HepG2 (cell line): ENCODE results near the gene SERPINF2. TPM values are rescaled to one million over a fixed set of nuclear protein-coding genes. Genes with fewer than 3 reads are reported as not detected.
A peak's percentile ranks its signal among the peaks of the same experiment; 100 is the strongest.

ENCODE experiments used
- KAT8 ChIP-seq: IDR thresholded peaks from 2 replicates; pipeline ENCODE4 v1.6.1; 2016; ENCODE audit warnings: missing genetic modification reagents, missing compliant biosample characterization
- MEF2D ChIP-seq: sonication (generic); formaldehyde crosslinking; IDR thresholded peaks from 2 replicates; pipeline ENCODE4 v1.5.1; 2020; ENCODE audit warnings: mild to moderate bottlenecking, missing genetic modification reagents
- MLXIP ChIP-seq: sonication (generic); formaldehyde crosslinking; IDR thresholded peaks from 2 replicates; pipeline ENCODE4 v1.9.0; 2021; ENCODE audit warnings: missing genetic modification reagents, borderline replicate concordance
- MTA3 ChIP-seq: sonication (generic); formaldehyde crosslinking; IDR thresholded peaks from 2 replicates; pipeline ENCODE4 v1.4.0; 2020; ENCODE audit warnings: missing genetic modification reagents
- NCOR1 ChIP-seq: fragments of 200-600 bp; sonication (generic); IDR thresholded peaks from 2 replicates; pipeline ENCODE4 v1.7.0; 2017; ENCODE audit warnings: antibody characterized with exemption, low read length, borderline replicate concordance
- NFE2L1 ChIP-seq: sonication (generic); formaldehyde crosslinking; IDR thresholded peaks from 2 replicates; pipeline ENCODE4 v1.4.0; 2020; ENCODE audit warnings: missing genetic modification reagents, mild to moderate bottlenecking, borderline replicate concordance
- NRL ChIP-seq: sonication (generic); formaldehyde crosslinking; IDR thresholded peaks from 2 replicates; pipeline ENCODE4 v1.5.0; 2020; ENCODE audit warnings: missing genetic modification reagents, mild to moderate bottlenecking, moderate library complexity, borderline replicate concordance
- PHF5A ChIP-seq: IDR thresholded peaks from one replicate; pipeline ENCODE4 v1.6.1; 2018; ENCODE audit warnings: low read depth, missing genetic modification reagents; ENCODE audit not compliant: unreplicated experiment
- PPARG ChIP-seq: conservative IDR thresholded peaks from 2 replicates; pipeline ENCODE4 v1.6.1; 2016; ENCODE audit warnings: missing biosample characterization, missing genetic modification reagents
- TBL1XR1 ChIP-seq: fragments of 150-350 bp; IDR thresholded peaks from 2 replicates; pipeline ENCODE4 v1.6.1; 2014; ENCODE audit warnings: borderline replicate concordance, low read length; ENCODE audit not compliant: partially characterized antibody
- ZFP1 ChIP-seq: IDR thresholded peaks from 2 replicates; pipeline ENCODE4 v1.6.1; 2016
- ZNF430 ChIP-seq: sonication (generic); formaldehyde crosslinking; IDR thresholded peaks from 2 replicates; pipeline ENCODE4 v1.9.0; 2021; ENCODE audit warnings: mild to moderate bottlenecking, missing genetic modification reagents
- polyA plus RNA-seq, 8 experiments: library from polyadenylated mRNA; depleted of rRNA in 3 of 8; stranded (reverse) in 7 of 8; unstranded in 1 of 8; fragments of >200 nt; fragmentation: Illumina TruSeq in 4 of 8; extraction: Trizol in 4 of 8; gene quantifications; 2 replicates each; pipeline versions ENCODE4 v1.2.1 to v1.2.3, GENCODE V29; 2011 to 2016; ENCODE audit warnings: low read depth in 4 of 8, missing spikeins in 1 of 8, mixed read lengths in 1 of 8; ENCODE audit not compliant: insufficient read depth in 1 of 8
- total RNA-seq, 5 experiments: library from RNA; depleted of rRNA; stranded (reverse); fragments of >200 nt; fragmentation: Illumina TruSeq; extraction: Trizol; gene quantifications; 2 replicates each; pipeline ENCODE4 v1.2.3, GENCODE V29; 2016; ENCODE audit warnings: low read depth in 1 of 5
- TF ChIP-seq, protein P1 (sequence below): sonication (generic); formaldehyde crosslinking; IDR thresholded peaks from 2 replicates; pipeline ENCODE4 v1.5.0; 2020; ENCODE audit warnings: mild to moderate bottlenecking, missing genetic modification reagents
- TF ChIP-seq, protein P2 (sequence below): sonication (generic); formaldehyde crosslinking; IDR thresholded peaks from 2 replicates; pipeline ENCODE4 v1.8.1; 2022; ENCODE audit warnings: low read depth, mild to moderate bottlenecking, missing genetic modification reagents
- TF ChIP-seq, protein P3 (sequence below): IDR thresholded peaks from 2 replicates; pipeline ENCODE4 v1.4.0; 2020; ENCODE audit warnings: mild to moderate bottlenecking, missing genetic modification reagents

SERPINF2 gene
- total and polyA plus RNA-seq, 2 of the 13 experiments (the other 11 are each of a cell fraction or from before 2014, with no cell fraction given): 309 to 548 TPM

DNA sequence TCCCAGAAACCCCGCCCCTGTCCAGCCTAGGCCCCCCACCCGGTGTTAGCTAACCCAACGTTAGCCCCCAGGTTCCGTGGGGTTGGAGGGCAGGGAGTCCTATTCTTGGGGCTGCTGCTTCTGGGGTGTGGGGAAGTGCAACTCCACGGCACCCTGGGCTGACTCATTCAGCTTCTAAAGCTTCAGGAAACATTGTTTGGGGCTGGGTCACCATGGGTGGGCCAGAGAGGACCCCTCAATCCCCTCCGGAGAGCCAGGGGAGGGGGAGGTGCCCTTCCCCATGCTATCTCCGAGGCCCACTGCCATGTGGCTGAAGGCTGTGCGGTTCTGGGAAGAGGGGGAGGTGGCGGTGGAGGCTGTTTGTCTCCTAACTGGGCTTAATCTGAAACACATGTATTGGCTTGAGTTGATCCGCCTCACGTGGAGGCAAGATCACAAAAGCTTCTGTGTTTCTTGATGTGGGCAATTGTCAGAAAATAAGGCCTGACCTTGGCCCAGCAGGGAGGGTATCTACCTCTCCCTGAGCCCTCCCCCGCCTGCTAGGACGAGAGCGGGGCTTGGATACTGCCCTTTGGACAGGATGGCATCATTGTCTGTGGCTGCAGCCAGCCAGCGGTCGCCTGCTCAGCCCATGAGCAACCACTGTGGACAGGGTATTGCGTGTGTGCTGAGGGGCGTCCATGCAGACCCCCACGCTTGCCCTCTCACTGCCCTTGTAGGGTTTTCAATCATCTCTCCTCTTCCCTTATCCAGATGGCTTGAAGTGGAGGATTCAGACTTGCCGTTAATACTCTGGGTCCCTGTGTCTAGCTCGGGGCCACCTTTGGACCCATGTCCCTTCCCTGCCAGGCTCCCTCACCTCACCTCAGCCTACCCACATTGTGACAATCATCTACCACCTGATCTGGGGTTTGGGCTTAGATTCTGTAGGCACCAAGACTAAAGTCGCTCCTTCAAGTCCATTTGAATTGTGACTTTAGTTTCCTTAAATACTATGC, 20.5 kb downstream of the SERPINF2 start (continued):
- 0 out of 2 replicates have a peak, but pooled peaks have one; percentile 24 for TF ChIP-seq MLXIP (CRISPR knock-in tag)
- peak; percentile 49; the same call in 1 of the 2 replicates for TF ChIP-seq ZNF430 (CRISPR knock-in tag)
- TF ChIP-seq PPARG: peak; percentile 82; the same call in 1 of the 2 replicates
- no peak for TF ChIP-seq MEF2D (CRISPR knock-in tag)
- TF ChIP-seq NFE2L1: no peak
- TF ChIP-seq, protein P1, sequence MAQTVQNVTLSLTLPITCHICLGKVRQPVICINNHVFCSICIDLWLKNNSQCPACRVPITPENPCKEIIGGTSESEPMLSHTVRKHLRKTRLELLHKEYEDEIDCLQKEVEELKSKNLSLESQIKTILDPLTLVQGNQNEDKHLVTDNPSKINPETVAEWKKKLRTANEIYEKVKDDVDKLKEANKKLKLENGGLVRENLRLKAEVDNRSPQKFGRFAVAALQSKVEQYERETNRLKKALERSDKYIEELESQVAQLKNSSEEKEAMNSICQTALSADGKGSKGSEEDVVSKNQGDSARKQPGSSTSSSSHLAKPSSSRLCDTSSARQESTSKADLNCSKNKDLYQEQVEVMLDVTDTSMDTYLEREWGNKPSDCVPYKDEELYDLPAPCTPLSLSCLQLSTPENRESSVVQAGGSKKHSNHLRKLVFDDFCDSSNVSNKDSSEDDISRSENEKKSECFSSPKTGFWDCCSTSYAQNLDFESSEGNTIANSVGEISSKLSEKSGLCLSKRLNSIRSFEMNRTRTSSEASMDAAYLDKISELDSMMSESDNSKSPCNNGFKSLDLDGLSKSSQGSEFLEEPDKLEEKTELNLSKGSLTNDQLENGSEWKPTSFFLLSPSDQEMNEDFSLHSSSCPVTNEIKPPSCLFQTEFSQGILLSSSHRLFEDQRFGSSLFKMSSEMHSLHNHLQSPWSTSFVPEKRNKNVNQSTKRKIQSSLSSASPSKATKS: 0 out of 2 replicates have a peak, but pooled peaks have one; percentile 63
- TF ChIP-seq, protein P2, sequence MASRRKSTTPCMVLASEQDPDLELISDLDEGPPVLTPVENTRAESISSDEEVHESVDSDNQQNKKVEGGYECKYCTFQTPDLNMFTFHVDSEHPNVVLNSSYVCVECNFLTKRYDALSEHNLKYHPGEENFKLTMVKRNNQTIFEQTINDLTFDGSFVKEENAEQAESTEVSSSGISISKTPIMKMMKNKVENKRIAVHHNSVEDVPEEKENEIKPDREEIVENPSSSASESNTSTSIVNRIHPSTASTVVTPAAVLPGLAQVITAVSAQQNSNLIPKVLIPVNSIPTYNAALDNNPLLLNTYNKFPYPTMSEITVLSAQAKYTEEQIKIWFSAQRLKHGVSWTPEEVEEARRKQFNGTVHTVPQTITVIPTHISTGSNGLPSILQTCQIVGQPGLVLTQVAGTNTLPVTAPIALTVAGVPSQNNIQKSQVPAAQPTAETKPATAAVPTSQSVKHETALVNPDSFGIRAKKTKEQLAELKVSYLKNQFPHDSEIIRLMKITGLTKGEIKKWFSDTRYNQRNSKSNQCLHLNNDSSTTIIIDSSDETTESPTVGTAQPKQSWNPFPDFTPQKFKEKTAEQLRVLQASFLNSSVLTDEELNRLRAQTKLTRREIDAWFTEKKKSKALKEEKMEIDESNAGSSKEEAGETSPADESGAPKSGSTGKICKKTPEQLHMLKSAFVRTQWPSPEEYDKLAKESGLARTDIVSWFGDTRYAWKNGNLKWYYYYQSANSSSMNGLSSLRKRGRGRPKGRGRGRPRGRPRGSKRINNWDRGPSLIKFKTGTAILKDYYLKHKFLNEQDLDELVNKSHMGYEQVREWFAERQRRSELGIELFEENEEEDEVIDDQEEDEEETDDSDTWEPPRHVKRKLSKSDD: peak; percentile 73; the same call in 1 of the 2 replicates
- TF ChIP-seq ZFP1 (CRISPR knock-in tag): peak; percentile 71; the same call in 1 of the 2 replicates
- TF ChIP-seq NCOR1: peak; percentile 93
- TF ChIP-seq TBL1XR1: peak; percentile 45
- TF ChIP-seq KAT8 (CRISPR knock-in tag): no peak
- 0 out of 2 replicates have a peak, but pooled peaks have one; percentile 36 for TF ChIP-seq NRL
- TF ChIP-seq, protein P3, sequence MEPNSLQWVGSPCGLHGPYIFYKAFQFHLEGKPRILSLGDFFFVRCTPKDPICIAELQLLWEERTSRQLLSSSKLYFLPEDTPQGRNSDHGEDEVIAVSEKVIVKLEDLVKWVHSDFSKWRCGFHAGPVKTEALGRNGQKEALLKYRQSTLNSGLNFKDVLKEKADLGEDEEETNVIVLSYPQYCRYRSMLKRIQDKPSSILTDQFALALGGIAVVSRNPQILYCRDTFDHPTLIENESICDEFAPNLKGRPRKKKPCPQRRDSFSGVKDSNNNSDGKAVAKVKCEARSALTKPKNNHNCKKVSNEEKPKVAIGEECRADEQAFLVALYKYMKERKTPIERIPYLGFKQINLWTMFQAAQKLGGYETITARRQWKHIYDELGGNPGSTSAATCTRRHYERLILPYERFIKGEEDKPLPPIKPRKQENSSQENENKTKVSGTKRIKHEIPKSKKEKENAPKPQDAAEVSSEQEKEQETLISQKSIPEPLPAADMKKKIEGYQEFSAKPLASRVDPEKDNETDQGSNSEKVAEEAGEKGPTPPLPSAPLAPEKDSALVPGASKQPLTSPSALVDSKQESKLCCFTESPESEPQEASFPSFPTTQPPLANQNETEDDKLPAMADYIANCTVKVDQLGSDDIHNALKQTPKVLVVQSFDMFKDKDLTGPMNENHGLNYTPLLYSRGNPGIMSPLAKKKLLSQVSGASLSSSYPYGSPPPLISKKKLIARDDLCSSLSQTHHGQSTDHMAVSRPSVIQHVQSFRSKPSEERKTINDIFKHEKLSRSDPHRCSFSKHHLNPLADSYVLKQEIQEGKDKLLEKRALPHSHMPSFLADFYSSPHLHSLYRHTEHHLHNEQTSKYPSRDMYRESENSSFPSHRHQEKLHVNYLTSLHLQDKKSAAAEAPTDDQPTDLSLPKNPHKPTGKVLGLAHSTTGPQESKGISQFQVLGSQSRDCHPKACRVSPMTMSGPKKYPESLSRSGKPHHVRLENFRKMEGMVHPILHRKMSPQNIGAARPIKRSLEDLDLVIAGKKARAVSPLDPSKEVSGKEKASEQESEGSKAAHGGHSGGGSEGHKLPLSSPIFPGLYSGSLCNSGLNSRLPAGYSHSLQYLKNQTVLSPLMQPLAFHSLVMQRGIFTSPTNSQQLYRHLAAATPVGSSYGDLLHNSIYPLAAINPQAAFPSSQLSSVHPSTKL: peak; percentile 89
- no peak for TF ChIP-seq MTA3 (CRISPR knock-in tag)
- TF ChIP-seq PHF5A (CRISPR knock-in tag): peak; percentile 38
